Skin of body (tissue), 2 donors: ENCODE measurements around the gene NEBL. TPM values are rescaled to one million over a fixed set of nuclear protein-coding genes. Genes with fewer than 3 reads are reported as not detected.

Experiments used
- DNase-seq: peaks from one replicate; lab custom pipeline; 2025; lab: John Stamatoyannopoulos, UW
- total RNA-seq: library from RNA; depleted of rRNA; stranded (reverse); fragments of >200 nt; gene quantifications from one replicate; pipeline ENCODE4 v1.2.3, GENCODE V29; 2014

Gene NEBL
- total RNA-seq, 1 donor from 2014 or later, result 29.3 TPM

GRCh38 chr10:20858292-20859124, 38.6 kb downstream of the NEBL start:
- peak; percentile 40 for DNase-seq

- no peak for DNase-seq
Observed at GRCh38 chr10:20856484-20856883, 40.6 kb downstream of the NEBL start.

GRCh38 chr10:20855398-20856038, 41.6 kb downstream of the NEBL start:
- peak; percentile 37 for DNase-seq

- DNase-seq, result no peak
Observed at GRCh38 chr10:20853276-20853675, 43.8 kb downstream of the NEBL start.

GRCh38 chr10:20852303-20852702, 44.8 kb downstream of the NEBL start:
- DNase-seq, result no peak

GRCh38 chr10:20847512-20847911, 49.6 kb downstream of the NEBL start:
- no peak for DNase-seq

- no peak for DNase-seq
Observed at GRCh38 chr10:20846263-20846662, 50.8 kb downstream of the NEBL start.

- DNase-seq, result no peak
Observed at GRCh38 chr10:20841419-20841818, 55.7 kb downstream of the NEBL start.

- DNase-seq, result no peak
Observed at GRCh38 chr10:20839910-20840309, 57.2 kb downstream of the NEBL start.

- no peak for DNase-seq
Observed at GRCh38 chr10:20839141-20839540, 58.0 kb downstream of the NEBL start.

GRCh38 chr10:20836401-20836800, 60.7 kb downstream of the NEBL start:
- DNase-seq, result no peak

- no peak for DNase-seq
Observed at GRCh38 chr10:20835335-20835734, 61.8 kb downstream of the NEBL start.

- no peak for DNase-seq
Observed at GRCh38 chr10:20834825-20835224, 62.3 kb downstream of the NEBL start.

- no peak for DNase-seq
Observed at GRCh38 chr10:20822825-20823224, 74.3 kb downstream of the NEBL start.

- no peak for DNase-seq
Observed at GRCh38 chr10:20817646-20818045, 79.5 kb downstream of the NEBL start.

GRCh38 chr10:20817116-20817515, 80.0 kb downstream of the NEBL start:
- no peak for DNase-seq

GRCh38 chr10:20814116-20814515, 83.0 kb downstream of the NEBL start:
- DNase-seq, result no peak

- no peak for DNase-seq
Observed at GRCh38 chr10:20811131-20811530, 86.0 kb downstream of the NEBL start.

- DNase-seq, result no peak
Observed at GRCh38 chr10:20809631-20810030, 87.5 kb downstream of the NEBL start.

GRCh38 chr10:20806487-20806886, 90.6 kb downstream of the NEBL start:
- no peak for DNase-seq

- no peak for DNase-seq
Observed at GRCh38 chr10:20797290-20797689, 99.8 kb downstream of the NEBL start.

GRCh38 chr10:20795391-20795790, 101.7 kb downstream of the NEBL start:
- DNase-seq, result no peak

GRCh38 chr10:20785174-20785573, 111.9 kb downstream of the NEBL start:
- no peak for DNase-seq
